Measurements from ENCODE around the gene ZNF423.

GRCh38 chr16:49799172-49799571 is 56.7 kb downstream of the ZNF423 start:
- TF ChIP-seq GATA3 (IDR thresholded peaks at IDR 0.05; ENCODE audit: low read depth, low read length) (no peak), GATA2 (IDR thresholded peaks at IDR 0.05; ENCODE audit: low read depth, low read length) (no peak)

Data from SH-SY5Y (cell line).